NCI-H1417 (cell line): ENCODE data around the gene NEK7.

Source experiments
- DNase-seq, 3 experiments: peaks; one replicate each; lab custom pipeline; 2025; lab: John Stamatoyannopoulos, UW

Gene NEK7

GRCh38 chr1:198147216-198147615 lies 9.6 kb upstream of the NEK7 start:
- no peak for DNase-seq

DNA sequence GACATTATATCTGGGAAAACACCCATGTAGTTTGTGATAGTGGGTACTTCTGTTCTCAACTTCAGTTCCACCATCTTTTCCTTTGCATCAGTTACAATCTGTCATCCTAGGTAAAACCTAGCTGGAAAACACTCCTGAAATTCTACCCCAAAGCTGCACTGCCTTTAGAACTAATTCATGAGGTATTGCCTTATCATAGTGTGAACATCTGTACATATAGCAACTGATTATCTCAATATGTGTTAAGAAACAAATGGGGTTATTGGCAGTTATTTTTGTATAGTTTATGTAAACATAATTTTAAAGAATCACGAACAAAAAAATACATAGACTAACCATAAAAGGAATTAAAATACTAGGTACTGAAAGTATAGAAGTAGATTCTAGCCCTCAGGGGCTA lies 6.4 kb upstream of the NEK7 start:
- peak in 1 of 3 experiments; percentile 40 for DNase-seq

- peak in 1 of 3 experiments; percentile 76 for DNase-seq
These were observed 5.1 kb upstream of the NEK7 start for GRCh38 chr1:198151688-198152087.

DNA sequence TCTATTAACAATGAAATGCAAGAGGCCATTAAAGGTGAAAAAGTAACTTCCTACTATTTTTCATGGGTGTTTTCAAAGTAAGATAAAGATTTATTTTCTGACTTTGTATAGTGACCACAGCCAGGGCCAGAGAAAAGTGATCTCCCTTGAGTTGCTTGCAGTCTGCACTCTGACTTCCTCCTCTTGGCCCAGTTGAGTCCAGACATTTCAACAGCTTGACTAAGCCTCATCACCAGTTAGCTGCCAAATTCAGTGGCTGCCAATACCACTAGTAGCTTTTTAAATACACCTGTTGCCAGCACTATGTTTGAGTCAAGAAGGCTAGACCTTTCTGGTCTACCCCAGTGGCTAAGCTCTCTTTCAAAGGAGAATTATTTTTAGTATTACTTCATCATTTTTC lies 3.7 kb upstream of the NEK7 start:
- DNase-seq: no peak

- DNase-seq: peak in 1 of 3 experiments; percentile 16
These were observed 3.0 kb upstream of the NEK7 start for GRCh38 chr1:198153804-198154203.

DNA sequence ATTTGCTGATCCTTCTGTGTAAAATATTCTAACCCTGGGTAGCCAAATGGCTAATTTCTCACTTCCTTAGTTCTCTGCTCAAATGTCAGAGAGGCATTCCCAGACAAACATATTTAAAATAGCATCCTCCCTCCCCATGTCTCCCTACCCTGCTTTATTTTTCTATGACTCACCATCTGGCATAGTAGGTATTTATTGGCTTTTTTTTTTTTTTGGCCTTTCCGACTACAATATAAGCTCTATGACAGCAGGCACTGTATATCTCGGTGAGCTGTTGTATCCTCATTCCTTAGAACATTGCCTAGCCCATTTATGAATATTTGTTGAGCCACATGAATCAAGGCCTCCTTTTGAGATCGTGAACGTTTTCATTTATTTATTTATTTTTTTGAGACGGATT lies 1.5 kb upstream of the NEK7 start:
- no peak for DNase-seq

- DNase-seq: peak; percentile 30 to 67 (median 38)
These were observed 570 bp upstream of the NEK7 start for GRCh38 chr1:198156111-198156744.

DNA sequence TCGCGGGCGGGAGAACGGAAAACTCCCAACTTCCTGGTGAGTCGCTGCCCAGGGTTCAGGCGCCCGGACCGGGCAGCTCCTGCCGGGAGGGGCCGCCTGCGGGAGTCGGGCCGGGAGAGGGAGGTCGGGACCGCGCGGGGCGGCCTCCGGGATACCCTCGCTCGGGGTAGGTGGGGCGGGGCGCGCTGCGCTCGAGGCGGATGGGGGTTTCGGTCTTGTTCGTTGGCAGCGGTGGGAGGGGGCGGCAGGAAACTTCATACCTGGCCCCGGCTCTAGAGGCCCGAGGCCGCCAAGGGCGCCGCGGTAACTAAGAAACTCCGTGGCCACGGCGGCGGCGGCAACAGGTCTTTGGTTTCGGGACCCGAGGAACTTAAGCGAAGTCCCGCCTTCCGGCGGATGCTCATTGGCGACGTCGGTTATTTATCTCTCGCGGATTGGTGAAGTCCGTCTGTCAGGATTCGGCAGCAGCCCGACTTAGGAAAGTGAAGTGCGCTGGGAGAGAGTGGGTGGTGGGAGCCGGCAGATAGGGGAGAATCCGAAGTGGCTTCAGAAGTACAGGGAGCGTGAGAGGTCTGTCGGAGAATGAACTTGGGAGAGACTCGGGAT lies 546 bp downstream of the NEK7 start:
- DNase-seq: peak; percentile 76 to 90 (median 83)

DNA sequence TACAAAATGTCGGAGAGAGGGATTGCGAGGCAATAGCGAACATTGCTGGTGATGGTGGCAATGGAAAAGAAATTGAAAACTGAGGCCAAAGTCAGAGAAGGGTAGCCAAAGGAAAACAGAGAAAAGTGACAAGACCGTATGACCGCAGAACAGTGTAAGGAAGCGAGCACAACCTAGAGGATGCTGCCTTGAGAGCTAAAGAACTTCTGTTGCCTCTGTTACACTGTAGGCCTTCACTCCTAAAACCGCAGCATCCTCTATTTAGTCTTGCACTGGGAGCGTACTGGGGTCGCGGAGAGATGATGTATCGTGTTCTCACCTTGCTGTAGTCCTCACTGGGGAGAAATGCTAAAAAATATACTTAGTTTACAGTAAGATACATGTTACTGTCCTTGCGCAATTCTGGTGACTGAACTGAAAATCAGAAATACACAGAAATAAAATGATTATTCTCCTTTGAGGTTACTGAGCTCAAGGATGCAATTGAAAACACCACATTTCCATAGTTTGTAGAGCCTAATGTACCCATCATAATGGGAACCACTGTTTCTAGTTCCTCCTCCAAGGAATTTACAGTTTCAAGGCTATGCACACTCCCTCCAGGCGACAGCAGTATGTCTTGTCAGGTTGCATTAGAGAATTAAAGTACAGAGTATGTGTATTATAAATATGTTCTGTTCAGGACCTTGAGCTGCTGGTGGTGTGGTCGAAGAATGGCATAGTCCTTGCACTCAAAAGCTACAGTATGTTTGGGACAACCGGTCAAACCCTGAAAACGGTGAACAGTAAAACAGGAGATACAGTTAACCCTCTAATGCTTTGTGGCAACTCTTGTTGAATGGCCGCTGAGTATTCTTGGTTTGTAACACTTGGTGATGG lies 1.3 kb downstream of the NEK7 start:
- no peak for DNase-seq

GRCh38 chr1:198158735-198159589 lies 2.2 kb downstream of the NEK7 start:
- DNase-seq: peak; percentile 74 to 83 (median 77)

DNA sequence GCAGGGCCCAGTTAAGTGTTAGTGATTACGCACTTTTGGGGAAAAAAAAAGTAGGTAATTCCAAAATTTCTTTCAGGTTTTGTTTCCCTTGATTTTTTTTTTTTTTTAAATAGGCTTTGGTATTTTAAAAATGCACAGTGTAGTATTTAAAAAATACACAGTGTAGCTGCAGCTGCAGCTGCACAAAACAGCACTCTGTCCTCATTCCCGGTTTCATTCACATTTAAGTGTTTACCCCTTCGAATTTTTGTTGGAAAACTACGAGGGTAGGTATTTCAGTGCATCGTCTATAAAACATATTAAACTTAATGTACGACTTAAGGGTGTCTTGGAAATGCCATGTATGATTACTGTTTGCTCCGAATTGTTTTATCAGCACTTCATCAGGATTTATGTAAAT lies 3.4 kb downstream of the NEK7 start:
- no peak for DNase-seq

DNA sequence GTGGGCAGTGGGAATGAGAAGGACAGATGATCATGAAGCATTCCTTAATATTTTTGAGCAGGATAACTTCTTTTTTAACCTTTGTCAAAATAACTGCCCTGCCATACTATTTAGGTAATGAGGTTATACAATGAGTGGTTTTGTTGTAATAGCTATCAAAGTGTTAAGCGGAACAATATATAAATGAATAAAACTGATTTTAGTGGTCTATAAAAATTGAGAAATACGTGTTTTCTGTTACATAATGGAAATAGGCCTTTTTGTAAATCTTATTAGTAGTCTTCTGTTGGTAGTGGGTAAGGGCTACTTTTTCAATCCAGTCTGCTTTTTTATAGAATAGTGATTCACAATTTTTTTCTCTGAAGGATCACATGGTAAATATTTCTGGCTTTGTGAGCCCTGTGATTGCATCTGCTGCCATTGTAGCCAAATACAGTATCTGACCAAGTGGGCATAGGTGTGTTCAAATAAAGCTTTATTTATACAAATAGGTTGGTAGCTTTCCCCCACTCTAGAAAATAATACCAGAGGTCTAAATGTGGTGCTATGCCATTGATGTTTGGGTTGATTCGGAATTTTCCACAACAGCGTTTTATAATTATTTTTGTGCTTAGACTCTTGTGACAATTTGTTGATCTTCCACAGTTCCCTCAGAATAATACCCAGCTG lies 4.3 kb downstream of the NEK7 start:
- DNase-seq: no peak

GRCh38 chr1:198161718-198162090 lies 4.9 kb downstream of the NEK7 start:
- DNase-seq: no peak

GRCh38 chr1:198162091-198162767 lies 5.4 kb downstream of the NEK7 start:
- no peak for DNase-seq

GRCh38 chr1:198165927-198166647 lies 9.3 kb downstream of the NEK7 start:
- DNase-seq: no peak

DNA sequence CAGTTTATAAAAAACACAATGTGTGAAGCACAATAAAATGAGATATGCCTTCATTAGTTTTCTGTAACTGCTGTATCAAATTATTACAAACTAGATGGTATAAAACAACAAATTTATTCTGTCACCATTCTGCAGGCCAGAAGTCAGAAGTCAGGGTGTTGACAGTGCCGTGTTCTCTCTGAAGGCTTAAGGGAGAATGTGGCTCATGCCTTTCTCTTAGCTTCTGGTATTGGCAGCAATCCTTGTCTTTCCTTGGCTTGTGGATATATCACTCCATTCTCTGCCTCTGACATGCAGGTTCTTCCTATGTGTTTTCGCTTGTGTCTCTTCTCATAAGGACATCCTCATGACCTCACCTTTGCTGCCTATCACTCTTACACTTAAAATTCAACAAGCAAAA lies 10.1 kb downstream of the NEK7 start:
- no peak for DNase-seq

GRCh38 chr1:198167436-198167934 lies 10.7 kb downstream of the NEK7 start:
- no peak for DNase-seq

- no peak for DNase-seq
These were observed 11.4 kb downstream of the NEK7 start for GRCh38 chr1:198168227-198168626.

GRCh38 chr1:198169672-198170071 lies 12.9 kb downstream of the NEK7 start:
- DNase-seq: no peak
